GM18511 (cell line): Measurements from ENCODE around the gene CLCN5.
"Not testable (repeated sequence)": the region's sequence is repeated elsewhere in the genome, so short reads cannot be mapped to it uniquely, and the experiment has no call there.

Experiments
- ATAC-seq: cut with Tn5 transposase; IDR thresholded peaks from one replicate; pipeline ENCODE4 v1.9.1; 2021; ENCODE audit warnings: mild to moderate bottlenecking, moderate library complexity; ENCODE audit not compliant: unreplicated experiment

Gene CLCN5

DNA sequence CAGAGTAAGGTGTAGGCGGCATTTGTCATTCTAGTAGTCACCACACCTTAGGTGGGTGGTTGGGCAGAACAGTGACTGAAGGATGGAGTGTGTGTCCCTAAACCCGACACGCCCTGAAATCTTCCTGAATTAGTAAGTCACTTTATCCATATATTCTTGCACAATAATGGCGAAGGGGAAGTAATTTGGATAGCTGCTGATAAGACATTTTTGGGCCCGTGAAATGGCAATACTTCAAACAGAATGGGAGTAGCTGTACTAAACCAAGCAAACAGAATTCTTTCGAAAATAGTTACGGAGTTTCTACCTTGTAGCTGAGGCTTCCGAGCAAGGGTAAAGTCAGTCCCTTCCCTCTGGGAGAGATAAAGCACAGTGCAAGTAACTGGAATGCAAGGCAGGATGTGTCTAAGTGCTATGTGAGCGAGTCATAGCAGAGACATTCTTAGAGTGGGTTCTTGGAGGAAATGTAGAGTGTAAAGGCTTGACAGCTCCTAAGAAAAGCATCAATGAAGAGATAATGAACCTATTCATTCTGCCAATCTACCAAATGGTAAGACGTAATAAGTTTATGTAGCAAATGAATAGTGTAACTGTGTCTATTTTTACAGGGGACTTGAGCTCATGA is 72.8 kb downstream of the CLCN5 start:
- no peak for ATAC-seq

DNA sequence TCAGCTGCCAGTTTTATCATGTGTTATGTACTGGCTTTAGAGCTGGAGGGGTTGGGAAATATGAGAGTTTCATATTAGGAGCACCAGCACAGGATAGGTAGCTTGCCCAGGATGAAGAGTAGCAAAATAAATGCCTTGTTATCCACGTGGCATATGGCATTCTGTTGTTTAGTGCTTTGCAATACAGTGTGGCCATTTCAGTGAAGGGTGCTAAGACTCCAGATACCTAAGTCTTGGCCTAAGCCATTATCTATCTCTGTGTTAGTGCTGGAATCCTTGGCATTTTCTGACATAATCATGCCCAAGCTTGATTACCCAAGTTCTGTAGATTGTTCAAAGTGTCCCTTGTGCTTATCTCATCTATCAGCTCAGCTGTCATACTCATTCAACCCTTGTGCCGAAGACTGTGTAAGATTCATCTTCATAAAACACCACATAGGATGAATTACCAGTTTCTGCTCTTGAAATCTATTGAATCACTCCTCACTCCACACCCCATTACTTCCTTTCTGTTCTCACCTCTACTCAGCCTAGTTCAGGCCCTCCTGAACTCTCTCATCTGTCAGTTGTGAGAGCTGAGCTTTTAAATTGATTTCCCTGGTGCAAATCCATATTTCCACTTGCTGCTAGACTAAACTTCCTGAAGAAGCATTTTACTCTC is 73.5 kb downstream of the CLCN5 start:
- ATAC-seq: no peak

DNA sequence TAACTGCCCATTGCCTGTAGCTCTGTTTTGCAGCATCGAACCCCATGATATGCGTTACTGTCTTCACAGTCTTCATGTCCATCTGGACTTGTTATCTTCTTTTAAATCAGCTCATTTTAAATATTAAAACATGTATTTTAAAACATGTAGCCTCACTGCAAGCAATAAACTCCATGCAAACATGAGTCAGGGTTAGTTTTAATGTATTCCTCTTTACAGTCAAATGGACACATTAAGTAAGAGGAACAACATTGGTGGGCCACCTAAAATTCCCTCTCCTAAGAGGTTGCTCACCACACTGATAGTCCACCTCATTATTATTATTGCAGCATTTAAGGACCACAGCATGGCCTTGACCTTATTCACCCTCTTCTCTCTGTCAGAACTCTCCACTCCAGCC is 74.1 kb downstream of the CLCN5 start:
- no peak for ATAC-seq

DNA sequence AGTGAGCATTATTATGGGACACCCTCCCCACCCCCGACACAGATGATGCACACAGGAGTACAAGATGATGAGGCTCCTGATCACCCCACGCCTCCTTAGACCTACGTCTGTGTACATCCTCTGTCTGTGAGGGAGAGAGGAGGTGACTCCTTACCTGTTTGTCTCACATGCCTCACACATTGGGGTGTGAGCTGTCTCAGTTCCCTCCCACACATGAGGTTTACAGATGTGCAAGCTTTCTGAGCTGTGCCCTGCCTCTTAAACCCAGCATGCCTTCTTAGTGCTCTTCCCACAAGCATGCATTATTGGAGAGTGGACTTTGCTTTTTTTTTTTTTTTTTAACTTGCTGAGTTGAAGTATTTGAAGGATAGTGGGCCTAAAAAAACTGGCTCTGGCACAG is 76.7 kb downstream of the CLCN5 start:
- no peak for ATAC-seq

DNA sequence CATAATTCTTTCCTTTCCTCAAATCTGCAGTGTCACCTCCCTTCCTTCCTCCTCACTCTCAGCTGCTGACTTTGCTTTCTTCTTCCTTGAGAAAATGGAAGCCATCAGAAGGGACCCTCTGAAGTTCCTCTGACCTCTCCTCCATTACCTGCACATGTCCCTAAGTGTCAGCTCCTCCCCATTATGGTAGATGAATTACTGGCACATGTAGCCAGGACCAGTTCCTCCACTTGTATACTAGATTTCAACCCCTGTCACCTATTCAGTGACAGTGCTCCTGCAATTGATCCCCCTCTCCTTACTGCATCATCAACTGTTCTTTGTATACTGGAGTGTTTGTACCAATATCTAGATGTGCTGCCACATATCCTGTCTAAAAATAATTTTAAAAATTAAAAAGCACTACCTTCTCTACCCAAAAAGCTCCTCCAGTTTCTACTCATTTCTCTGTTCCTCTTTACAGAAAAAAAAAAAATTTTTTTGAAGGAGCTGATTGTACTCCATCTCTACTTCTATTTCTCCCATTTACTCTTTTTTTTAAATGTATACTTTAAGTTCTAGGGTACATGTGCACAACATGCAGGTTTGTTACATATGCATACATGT is 78.6 kb downstream of the CLCN5 start:
- ATAC-seq: peak; percentile 32

DNA sequence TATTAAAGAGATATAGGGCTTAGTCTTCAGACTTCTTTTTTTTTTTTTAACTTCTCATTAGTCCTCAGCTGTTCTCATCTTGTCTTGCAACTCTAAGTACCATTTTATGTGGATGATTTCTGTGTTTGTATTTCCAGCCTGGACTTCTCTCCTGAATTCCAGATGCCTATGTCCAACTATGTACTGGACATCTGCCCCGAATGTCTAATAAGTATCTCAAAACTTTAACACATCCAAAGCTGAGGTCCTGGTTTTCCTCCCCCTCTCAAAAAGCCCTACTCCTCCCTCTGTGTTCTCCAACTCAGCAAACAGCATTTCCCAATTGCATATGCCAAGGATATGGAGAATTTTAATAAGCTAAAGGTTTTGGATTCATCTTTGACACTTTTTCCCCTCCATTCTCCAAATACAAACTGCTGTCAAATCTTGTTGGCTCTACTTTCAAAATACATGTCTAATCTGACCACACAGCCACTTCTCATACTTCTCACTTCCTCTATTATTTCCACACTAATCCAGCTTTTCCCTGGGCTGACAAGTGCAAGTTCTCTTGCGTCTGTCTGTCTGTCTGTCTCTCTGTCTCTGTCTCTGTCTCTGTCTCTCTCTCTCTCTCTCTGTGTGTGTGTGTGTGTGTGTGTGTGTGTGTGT is 79.8 kb downstream of the CLCN5 start:
- peak; percentile 59 for ATAC-seq

DNA sequence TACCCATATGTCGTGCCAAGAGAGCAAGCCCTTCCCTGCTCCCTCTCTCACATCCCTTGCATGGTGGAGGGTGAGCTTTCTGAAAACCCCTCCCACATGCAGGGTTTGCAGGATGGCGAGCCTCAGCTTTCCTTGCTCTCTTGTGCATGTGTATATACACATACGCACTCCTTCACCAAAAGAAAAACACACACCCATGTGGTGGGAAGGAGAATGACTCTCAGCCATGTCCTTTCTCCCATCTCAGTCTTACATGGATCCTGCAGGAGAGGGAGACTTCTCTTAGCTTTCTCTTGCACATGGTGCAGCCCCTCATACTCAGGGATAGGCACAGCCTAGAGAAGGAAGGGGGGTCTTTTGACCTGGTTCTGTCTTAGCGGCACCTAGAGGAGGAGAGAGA is 81.1 kb downstream of the CLCN5 start:
- no peak for ATAC-seq

DNA sequence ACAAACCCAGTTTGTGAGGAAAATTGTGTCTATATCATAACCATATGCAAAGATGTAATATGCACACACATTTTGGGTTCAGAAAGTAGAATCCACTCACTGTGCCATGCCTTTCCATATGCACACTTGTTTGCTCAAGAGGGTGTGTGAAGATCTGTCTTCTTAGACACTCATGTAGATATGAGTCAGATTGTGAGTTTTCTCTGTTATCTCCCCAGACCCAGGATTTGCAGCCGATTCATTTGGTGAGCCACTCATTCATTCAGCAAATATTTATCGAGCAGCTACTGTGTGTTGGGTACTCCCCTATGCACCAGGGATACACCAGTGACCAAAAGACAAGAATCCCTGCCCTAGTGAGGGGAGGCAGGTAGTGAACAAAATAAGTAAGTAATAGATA is 81.5 kb downstream of the CLCN5 start:
- no peak for ATAC-seq

DNA sequence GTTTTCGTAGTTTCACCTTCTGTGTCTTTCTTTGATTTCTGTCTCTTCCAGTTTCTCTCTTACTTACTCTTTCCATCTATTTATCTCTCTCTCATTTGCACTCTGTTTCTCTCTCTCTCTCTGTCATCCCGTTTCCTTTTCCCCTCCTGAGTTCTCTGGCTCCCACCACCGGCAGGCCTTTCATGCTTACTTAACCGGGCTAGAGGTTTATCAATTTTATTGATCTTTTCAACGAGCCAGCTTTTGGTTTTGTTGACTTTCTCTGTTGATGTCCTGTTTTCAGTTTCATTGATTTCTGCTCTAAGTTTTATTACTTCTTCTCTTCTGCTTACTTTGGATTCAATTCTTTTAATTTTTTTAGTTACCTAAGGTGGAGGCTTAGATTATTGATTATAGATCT is 103.2 kb downstream of the CLCN5 start:
- not testable (repeated sequence) for ATAC-seq

DNA sequence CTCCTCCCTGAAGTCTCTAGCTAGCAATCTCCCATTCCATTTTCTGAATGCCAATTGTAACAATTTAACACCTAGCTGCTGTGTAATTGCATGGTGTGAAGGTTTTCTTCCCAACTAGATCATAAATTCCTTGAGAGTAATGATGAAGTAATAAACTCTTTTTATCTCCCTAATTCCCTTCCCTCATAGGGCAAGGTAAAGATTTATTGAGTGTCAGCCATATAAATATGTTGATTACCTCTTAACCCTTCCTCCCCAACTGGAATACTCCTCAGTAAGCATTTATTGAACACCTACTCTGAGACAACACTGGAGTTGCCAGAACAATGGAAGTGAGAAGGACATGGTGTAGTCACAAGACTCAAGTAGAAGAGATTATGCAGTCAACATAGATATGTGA is 112.7 kb downstream of the CLCN5 start:
- ATAC-seq: no peak

DNA sequence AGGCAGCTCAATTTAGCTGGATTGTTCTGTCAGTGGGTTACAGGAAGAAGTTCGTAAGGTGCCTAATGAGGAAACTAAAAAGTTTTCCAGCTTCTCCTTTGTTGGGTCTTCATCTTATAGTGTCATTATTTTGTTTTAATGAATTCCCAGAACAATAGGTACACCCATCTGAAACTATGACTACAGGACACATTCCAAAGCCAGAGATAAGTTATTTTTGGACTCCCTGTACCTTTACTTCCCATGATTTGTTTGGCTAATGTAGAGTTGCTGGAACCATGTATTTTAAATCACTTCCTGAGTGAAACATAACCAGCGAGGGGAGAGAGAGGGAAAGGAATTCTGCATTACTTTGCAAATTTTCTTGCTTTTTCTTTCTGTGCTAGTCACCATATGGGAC is 114.0 kb downstream of the CLCN5 start:
- no peak for ATAC-seq

DNA sequence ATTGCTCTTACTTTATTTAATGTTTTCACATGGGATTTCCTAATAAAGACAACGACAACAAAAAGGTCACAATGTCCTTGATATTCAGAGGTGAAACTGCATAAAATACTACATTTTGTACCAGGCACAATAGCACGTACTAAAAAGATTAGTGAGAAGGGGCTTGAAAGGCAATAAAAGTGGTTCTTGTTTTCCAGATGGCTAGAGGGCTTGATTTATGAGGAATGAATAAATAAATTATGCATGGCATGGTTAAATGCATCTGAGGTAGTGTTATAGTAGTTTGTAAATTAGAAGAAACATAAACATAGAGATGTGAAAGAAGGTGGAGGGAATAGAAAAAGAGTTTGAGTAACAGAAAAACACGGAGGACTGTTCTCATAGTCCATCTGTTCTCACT is 123.4 kb downstream of the CLCN5 start:
- ATAC-seq: no peak

DNA sequence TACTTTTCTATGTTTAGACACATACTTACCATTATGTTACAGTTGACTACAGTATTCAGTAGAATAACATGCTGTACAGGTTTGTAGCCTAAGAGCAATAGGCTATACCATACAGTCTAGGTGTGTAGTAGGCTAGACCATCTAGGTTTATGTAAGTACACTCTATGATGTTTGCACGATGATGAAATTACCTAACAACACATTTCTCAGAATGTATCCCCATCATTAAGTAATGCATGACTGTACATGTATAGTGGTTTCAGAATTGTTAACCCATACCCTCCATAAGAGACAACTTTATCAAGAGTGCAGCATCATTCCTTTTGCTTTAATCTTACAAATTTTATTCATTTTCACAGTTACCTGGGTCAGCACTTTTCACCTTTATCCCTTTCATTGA is 126.8 kb downstream of the CLCN5 start:
- ATAC-seq: no peak

DNA sequence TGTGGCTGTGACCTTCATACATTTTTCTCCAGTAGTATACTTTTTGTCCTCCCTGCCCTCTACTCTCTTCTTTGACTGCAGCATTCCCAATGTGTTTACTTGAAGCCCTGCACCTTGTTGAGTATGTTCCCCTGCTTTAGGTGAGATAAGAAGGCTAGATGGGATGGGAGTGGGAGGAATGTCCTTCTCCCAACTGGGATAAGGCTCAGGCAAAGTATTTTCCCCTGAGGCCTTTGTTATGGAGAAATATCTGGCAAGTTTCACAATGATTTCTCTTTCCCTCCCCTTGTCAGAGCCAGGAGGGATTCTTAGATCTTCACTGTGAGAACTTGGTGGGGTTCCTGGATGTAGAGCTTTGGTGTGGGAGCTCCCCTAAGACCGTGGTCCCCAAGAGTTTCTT is 131.8 kb downstream of the CLCN5 start:
- ATAC-seq: no peak

DNA sequence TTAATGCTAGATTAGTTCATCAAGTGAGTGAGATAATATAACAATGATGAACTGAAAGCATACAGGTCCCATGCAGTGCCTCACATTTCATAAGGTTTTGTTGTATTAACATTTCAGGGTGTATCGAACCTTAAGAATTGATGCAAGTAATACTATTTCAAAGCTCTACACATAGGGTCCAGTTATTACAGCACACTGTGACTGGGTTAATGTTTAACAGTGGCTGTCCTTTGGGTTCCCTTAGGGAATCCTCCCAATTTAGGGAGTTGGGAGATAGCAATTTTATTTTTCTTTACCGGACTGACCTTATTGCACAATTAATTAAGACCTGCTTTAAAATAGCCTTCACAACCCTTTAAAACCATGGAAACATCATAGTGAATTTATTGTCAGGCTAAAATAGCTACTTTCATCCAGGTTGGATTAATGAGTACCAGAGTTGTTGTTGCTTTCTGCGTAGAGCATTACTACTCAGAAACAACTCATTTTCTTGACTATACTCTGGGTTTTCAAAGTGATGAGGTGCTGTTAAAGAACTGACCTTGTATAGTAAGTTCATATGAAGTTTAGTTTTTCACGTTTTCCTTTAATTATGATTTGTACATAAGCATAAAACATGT is 144.0 kb downstream of the CLCN5 start:
- ATAC-seq: no peak

DNA sequence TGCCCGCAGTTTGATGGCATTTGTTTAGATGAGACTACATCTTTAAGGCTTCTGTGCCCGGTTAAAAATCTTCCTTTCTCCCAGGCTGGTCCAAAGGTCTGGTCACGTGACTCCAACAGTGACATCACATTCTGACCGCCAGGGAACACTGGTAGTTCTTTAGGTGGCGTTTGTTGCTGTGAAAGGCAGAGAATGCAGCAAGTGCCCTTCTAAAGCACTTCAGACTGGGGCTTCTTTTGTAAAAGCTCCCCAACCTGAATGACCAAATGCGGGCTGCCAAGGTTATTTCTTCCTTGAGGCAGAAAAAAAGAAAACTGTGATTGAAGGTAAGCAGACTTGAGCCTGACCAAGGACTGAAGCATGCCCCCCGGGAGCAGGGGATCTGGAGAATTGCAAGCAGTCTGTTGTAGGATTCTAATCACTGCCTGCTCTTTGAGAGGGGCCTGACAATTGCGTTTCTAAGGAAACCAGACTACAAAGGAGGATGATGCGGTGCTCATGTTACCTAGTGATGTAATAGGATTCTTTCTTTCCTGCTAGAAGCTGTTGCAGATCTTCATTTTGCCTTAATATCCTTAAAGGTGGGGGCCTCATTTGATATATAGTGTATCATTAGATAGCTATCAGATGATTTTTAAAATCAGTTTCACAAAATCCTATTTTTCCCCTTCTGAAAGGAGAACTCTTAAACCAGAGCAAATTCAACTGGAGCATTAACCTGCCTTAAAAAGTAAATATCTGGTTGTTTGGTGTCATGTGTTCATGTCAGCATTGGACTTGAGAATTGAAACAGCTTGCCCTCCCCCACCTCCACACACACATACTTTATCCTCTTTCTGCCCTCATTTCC is 145.3 kb downstream of the CLCN5 start:
- no peak for ATAC-seq

DNA sequence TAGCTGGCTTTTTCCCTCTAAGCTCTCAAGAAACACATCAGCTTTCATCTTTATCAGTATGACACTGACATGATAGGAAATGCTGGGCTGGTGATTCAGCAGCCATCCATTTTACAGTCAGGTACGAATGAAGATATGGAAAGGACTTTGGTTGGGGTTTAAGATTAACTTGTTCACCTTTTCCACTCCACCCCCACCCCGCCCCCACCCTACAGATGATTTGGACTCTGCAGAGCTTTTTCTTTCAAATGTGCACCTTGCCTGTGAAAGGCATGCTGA is 145.8 kb downstream of the CLCN5 start:
- no peak for ATAC-seq

DNA sequence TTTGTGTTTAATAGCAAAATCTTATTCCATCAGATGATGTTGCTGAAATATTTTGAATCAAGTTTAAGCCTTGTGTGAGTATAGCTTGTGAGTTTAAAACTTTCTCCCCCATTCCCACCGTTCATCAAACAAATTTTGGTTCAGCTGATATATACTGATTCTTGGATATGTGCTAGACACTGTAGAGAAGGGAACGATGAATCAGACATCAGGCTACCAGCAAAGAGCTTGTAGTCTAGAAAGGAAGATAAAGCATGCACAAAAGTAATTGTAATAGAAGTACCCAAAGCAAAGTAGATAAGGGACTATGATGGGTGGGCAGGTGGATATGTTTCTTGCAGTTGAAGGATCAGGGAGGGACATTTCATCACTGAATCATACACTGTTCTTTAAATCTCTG is 146.5 kb downstream of the CLCN5 start:
- ATAC-seq: no peak

DNA sequence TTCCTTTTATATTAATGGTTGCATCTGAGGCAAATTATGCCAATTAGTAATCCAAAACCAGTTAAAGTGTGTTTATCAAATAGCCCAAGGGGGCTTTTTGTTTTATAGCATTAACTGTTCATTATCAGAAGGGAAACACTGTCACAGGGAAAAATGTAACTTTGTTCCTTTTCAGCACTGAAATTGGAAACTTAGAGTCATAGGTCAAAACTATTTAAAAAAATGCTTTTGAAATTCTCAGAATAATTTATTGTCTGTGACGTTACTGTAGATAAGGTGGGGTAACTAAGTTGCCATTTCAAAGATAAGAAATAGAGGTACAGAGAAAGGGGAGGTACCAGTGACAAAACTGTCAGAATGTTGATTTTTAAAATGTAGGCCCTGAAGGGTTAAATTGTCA is 149.1 kb downstream of the CLCN5 start:
- ATAC-seq: no peak

DNA sequence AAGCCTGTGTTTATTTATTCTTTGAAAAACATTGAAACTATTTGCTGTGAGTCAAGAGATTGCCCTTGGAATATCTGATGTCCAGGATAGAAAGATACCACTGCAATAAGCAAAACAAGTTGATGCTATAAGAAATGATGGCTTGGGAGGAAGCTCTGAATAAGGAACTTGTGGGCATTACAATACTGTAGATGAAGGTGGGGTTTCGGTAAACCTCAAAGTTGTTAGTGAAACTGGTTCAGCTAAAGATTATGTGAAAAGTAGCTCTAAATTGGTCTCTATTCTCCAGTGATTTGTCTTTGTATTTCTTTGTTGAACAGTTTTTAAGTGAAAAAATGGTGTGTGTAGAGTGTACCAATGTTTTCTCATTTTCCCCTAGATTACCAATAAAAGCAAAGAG is 149.7 kb downstream of the CLCN5 start:
- peak; percentile 65 for ATAC-seq

DNA sequence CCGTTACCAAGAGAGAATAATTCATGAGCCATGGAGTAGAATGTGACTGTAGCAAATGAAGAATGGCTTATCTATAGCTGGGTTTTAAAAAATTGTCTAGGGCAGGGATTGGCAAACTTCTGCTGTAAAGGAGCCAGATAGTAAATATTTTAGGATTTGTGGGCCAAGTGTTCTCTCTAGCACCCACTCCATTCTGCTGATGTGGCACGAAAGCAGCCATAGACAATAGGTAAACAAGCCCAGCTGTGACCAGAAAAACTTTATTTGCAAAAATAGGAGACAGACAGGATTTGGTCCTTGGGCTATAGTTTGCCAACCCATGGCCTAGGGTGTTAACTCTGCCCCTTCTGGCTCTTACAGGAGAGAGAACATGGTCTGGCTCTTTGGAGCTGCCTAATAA is 151.2 kb downstream of the CLCN5 start:
- ATAC-seq: no peak
